MM.1S (cell line): ENCODE measurements around the gene EPHB1.

Experiments
- CTCF ChIP-seq: fragments of 300-600 bp; sonication (generic); IDR thresholded peaks from 2 replicates; pipeline ENCODE4 v1.5.1; 2016; ENCODE audit warnings: antibody characterized with exemption, low read length, mixed read lengths
- EZH2 ChIP-seq: fragments of 300-600 bp; sonication (generic); optimal IDR thresholded peaks from 2 replicates; pipeline ENCODE3; 2017; ENCODE audit warnings: low read depth, mild to moderate bottlenecking, antibody characterized with exemption, low read length, mixed read lengths
- EZH2phosphoT487 ChIP-seq: fragments of 300-600 bp; sonication (generic); IDR thresholded peaks from 2 replicates; pipeline ENCODE4 v1.6.1; 2018; ENCODE audit warnings: antibody characterized with exemption, low read length

GRCh38 chr3:135158520-135158919 lies 363.5 kb downstream of the EPHB1 start:
- no peak for TF ChIP-seq CTCF
- TF ChIP-seq EZH2phosphoT487 = no peak
- no peak for TF ChIP-seq EZH2
